ENCODE data around the gene SUPT4H1.

SUPT4H1 gene

DNA sequence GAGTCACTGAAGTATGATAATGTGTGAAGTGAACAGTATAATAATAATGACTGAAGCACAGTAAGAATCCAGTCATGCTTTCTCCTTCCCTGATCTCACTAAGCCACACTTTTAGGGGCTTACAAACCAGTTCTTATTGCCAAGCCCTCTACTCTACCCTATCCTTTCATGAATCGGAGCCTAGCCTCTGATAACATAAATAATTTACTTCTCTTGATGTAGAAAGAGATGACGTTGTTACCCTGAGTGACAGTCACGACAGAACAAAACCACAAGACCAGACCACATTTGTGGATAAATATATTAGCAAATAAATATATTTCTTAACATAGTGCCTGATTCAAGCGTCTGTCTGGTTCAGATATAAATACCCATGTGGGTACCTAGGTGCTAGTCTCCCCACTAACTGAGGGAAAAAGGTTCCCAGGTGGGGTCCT, 1.4 kb upstream of the SUPT4H1 start:
- H3K9ac ChIP-seq (ENCODE audit: insufficient read length, low read depth): peak overlapping the region; percentile 97

DNA sequence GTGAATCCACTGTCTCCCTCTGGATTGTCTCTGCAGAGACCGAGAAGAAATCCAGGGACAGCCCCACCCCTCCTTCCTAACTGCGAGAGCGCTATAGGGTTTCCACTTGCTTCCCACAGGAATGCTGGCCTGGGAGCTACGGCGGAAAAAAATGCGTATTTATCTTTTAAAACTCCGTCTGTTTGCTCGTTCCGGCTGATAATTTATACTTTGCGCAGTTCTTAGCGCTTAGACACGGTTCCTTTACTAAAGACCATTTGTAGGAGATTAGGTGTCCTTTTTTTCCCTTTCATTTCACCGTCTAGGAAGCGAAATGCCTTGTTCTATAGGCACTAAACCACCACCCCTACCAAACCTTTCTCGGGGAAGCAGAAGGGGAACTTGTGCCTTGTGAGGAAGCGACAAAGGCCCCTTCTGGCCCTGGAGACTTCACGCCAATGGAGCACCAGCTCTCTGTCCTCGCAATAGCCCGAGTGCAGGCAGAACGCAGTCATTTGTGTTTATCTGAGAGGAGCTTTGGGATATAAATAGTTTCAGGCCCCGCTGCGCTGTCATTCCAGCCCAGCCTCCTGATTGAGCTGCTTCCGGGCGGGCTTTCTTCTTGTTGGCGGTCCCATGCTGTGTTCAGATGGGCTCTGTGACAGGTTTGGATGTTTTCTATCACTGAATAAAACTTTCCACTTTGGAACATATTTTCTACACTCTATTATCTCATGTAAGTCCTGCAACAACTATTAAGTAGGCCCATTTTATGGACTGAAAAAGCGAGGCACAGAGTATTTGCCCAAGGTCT, 791 bp upstream of the SUPT4H1 start:
- no peaks in the 10 kb centered on the region for H3K4me1 ChIP-seq (ENCODE audit: insufficient read depth, insufficient read length)
- H3K4me3 ChIP-seq (ENCODE audit: insufficient read length, low read depth): peak overlapping the region; percentile 99
- no peak for DNase-seq (ENCODE audit: low read depth, low spot score)

More for the DNA sequence above, 1.4 kb upstream of the SUPT4H1 start:
- no peak for DNase-seq (ENCODE audit: low read depth, low spot score)
- TF ChIP-seq SUZ12 (IDR thresholded peaks at IDR 0.05; ENCODE audit: extremely low read depth, insufficient read depth, insufficient read length) (no peak), ZNF274 (IDR thresholded peaks at IDR 0.05; ENCODE audit: low read depth, low read length) (no peak), YY1 (IDR thresholded peaks at IDR 0.05; ENCODE audit: insufficient read depth, insufficient read length) (no peak)
- peaks cover 66% of the 10 kb centered on the region for H3K36me3 ChIP-seq (ENCODE audit: insufficient read depth, insufficient read length, low read length)
- H3K27me3 ChIP-seq (ENCODE audit: insufficient read depth, insufficient read length): no peaks in the 10 kb centered on the region
- H3K4me3 ChIP-seq (ENCODE audit: insufficient read length, low read depth): no peak overlapping the region
- no peaks in the 10 kb centered on the region for H3K9me3 ChIP-seq (ENCODE audit: insufficient read depth, low read length)
- no peaks in the 10 kb centered on the region for H3K4me1 ChIP-seq (ENCODE audit: insufficient read depth, insufficient read length)

DNA sequence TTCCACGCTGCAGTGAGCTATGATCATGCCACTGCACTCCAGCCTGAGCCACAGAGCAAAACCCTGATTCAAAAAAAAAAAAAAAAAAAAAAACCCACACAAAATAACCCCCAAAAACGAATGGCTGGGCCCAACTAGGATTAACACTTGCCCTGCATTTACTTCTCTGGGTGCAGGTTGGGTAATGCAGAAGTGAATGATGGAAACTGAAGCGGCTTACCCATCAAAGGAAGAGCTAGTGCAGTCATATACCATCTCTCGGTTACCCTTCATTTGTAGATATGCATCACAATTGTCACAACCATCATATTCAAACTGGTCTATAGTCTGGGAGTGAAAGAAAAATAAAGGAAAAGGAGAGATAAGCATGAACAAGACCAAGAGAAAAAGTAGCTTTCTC, 819 bp downstream of the SUPT4H1 start:
- TF ChIP-seq SUZ12 (IDR thresholded peaks at IDR 0.05; ENCODE audit: extremely low read depth, insufficient read depth, insufficient read length) (no peak), YY1 (IDR thresholded peaks at IDR 0.05; ENCODE audit: insufficient read depth, insufficient read length) (no peak), ZNF274 (IDR thresholded peaks at IDR 0.05; ENCODE audit: low read depth, low read length) (no peak)
- DNase-seq (ENCODE audit: low read depth, low spot score): no peak
- H3K36me3 ChIP-seq (ENCODE audit: insufficient read depth, insufficient read length, low read length): peaks cover 67% of the 10 kb centered on the region

More for the DNA sequence above, 791 bp upstream of the SUPT4H1 start:
- peaks cover 66% of the 10 kb centered on the region for H3K36me3 ChIP-seq (ENCODE audit: insufficient read depth, insufficient read length, low read length)
- no peak for TF ChIP-seq SUZ12 (IDR thresholded peaks at IDR 0.05; ENCODE audit: extremely low read depth, insufficient read depth, insufficient read length)
- no peak for TF ChIP-seq YY1 (IDR thresholded peaks at IDR 0.05; ENCODE audit: insufficient read depth, insufficient read length)
- no peak for TF ChIP-seq ZNF274 (IDR thresholded peaks at IDR 0.05; ENCODE audit: low read depth, low read length)
- H3K9me3 ChIP-seq (ENCODE audit: insufficient read depth, low read length): no peaks in the 10 kb centered on the region
- no peaks in the 10 kb centered on the region for H3K27me3 ChIP-seq (ENCODE audit: insufficient read depth, insufficient read length)
- H3K9ac ChIP-seq (ENCODE audit: insufficient read length, low read depth): peak overlapping the region; percentile 97

DNA sequence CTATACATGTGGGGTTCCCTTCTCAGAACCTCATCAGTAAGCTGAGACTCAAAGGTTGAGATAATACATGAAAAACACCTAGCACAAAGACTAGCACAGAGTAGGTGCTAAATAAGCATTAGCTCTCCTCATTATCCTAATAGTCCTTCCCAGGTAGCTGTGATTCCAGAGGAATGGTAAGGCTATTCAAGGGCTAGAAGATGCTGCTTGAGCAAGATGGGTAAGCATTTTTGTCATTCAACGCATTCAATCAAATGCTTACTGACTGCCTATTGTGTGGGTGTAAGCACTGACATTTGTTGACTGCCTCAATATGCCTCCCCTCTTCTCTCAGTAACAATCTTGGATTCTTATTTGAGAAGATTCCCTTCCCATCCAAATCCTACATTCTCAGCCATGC, 4.0 kb downstream of the SUPT4H1 start:
- Histone ChIP-seq H3K9ac (ENCODE audit: insufficient read length, low read depth) (no peak overlapping the region), H3K9me3 (ENCODE audit: insufficient read depth, low read length) (no peaks in the 10 kb centered on the region), H3K4me1 (ENCODE audit: insufficient read depth, insufficient read length) (no peaks in the 10 kb centered on the region), H3K4me3 (ENCODE audit: insufficient read length, low read depth) (no peak overlapping the region), H3K27me3 (ENCODE audit: insufficient read depth, insufficient read length) (no peaks in the 10 kb centered on the region), H3K36me3 (ENCODE audit: insufficient read depth, insufficient read length, low read length) (peaks cover 74% of the 10 kb centered on the region)
- no peak for DNase-seq (ENCODE audit: low read depth, low spot score)
- TF ChIP-seq YY1 (IDR thresholded peaks at IDR 0.05; ENCODE audit: insufficient read depth, insufficient read length) (no peak), SUZ12 (IDR thresholded peaks at IDR 0.05; ENCODE audit: extremely low read depth, insufficient read depth, insufficient read length) (no peak), ZNF274 (IDR thresholded peaks at IDR 0.05; ENCODE audit: low read depth, low read length) (no peak)

More for the DNA sequence above, 819 bp downstream of the SUPT4H1 start:
- peak overlapping the region; percentile 99 for H3K4me3 ChIP-seq (ENCODE audit: insufficient read length, low read depth)
- H3K9me3 ChIP-seq (ENCODE audit: insufficient read depth, low read length): no peaks in the 10 kb centered on the region
- no peaks in the 10 kb centered on the region for H3K27me3 ChIP-seq (ENCODE audit: insufficient read depth, insufficient read length)
- H3K9ac ChIP-seq (ENCODE audit: insufficient read length, low read depth): peak overlapping the region; percentile 97
- H3K4me1 ChIP-seq (ENCODE audit: insufficient read depth, insufficient read length): no peaks in the 10 kb centered on the region

DNA sequence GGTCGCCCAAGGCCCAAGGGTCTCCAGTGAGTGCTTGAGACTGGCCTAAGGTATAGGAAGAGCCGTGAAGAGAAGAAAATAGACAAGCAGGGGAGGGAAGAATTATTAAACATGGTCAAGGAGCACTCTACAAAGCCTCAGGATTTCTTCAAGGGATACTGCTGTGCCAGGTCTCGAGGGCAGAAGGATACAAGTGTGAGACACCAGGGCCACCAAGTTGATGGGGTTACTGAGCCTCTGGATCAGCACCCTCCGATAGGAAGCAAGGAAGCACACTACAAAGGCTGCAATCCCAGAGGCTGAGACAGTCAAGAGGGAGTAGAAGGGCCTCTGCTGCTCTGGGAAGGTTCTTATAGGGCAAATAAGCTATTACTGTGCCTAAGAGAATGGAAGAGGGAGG, 6.5 kb downstream of the SUPT4H1 start:
- no peaks in the 10 kb centered on the region for H3K4me1 ChIP-seq (ENCODE audit: insufficient read depth, insufficient read length)
- TF ChIP-seq ZNF274 (IDR thresholded peaks at IDR 0.05; ENCODE audit: low read depth, low read length) (no peak), YY1 (IDR thresholded peaks at IDR 0.05; ENCODE audit: insufficient read depth, insufficient read length) (no peak), SUZ12 (IDR thresholded peaks at IDR 0.05; ENCODE audit: extremely low read depth, insufficient read depth, insufficient read length) (no peak)

DNA sequence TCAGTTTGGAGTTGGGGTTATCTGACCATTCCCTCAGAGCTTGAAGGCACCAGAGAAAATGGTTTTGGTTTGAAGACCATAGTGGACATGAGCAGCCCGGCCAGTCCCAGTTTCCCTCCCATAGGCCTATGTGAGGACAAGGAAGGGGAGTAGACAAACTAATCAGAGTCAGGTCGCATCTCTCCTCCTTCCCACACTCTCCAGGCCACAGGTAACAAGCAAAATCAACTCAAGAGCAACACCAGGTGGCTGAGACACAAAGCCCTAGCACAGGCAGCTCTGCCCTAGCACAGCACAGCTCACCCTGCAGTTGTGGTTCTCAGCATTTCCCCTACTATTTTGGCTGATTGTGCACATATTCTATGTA, 7.2 kb downstream of the SUPT4H1 start:
- Histone ChIP-seq H3K9me3 (ENCODE audit: insufficient read depth, low read length) (no peaks in the 10 kb centered on the region), H3K9ac (ENCODE audit: insufficient read length, low read depth) (no peak overlapping the region), H3K4me1 (ENCODE audit: insufficient read depth, insufficient read length) (no peaks in the 10 kb centered on the region), H3K4me3 (ENCODE audit: insufficient read length, low read depth) (no peak overlapping the region), H3K27me3 (ENCODE audit: insufficient read depth, insufficient read length) (no peaks in the 10 kb centered on the region), H3K36me3 (ENCODE audit: insufficient read depth, insufficient read length, low read length) (peaks cover 74% of the 10 kb centered on the region)
- no peak for DNase-seq (ENCODE audit: low read depth, low spot score)
- TF ChIP-seq SUZ12 (IDR thresholded peaks at IDR 0.05; ENCODE audit: extremely low read depth, insufficient read depth, insufficient read length): no peak
- TF ChIP-seq ZNF274 (IDR thresholded peaks at IDR 0.05; ENCODE audit: low read depth, low read length): no peak
- TF ChIP-seq YY1 (IDR thresholded peaks at IDR 0.05; ENCODE audit: insufficient read depth, insufficient read length): no peak

More for the DNA sequence above, 6.5 kb downstream of the SUPT4H1 start:
- Histone ChIP-seq H3K9ac (ENCODE audit: insufficient read length, low read depth) (no peak overlapping the region), H3K27me3 (ENCODE audit: insufficient read depth, insufficient read length) (no peaks in the 10 kb centered on the region), H3K36me3 (ENCODE audit: insufficient read depth, insufficient read length, low read length) (peaks cover 75% of the 10 kb centered on the region), H3K9me3 (ENCODE audit: insufficient read depth, low read length) (no peaks in the 10 kb centered on the region), H3K4me3 (ENCODE audit: insufficient read length, low read depth) (no peak overlapping the region)
- DNase-seq (ENCODE audit: low read depth, low spot score): no peak

DNA sequence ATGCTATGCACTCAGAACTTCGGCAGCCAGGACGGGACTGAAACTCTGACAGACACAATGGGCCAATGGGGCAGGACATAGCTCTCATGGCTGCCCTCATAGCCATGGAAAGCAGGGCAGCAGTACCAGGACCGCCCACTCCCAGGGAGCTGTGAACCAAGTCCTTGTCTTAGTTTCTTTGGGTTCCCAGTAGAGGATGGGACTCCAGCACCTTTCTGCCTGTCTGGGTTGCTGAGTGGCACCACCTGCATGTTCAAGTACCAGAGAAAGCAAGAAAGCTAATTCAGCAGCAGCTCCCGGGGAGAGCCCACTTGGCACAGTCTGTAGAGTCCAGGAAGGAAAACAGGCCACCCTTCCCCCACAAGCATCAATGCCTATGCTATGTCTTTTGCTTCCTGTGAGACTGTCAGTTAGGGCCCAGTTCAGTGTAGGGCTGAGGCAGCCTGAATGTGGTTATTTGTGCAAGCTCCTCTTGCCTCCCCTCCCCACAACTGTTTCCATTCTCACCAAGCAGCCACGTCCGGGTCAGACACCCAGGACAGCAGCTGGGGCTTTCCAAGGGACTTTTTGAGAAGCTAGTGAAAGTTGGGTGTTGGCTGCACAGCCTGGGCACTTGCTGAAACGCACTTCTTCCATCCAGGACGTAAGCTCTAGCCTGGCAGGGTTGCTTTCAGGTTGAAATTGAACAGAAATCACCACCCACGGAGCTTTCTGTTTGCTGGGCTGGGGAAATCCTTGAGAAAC, 7.8 kb downstream of the SUPT4H1 start:
- H3K4me1 ChIP-seq (ENCODE audit: insufficient read depth, insufficient read length): peaks cover 3% of the 10 kb centered on the region
- no peak overlapping the region for H3K9ac ChIP-seq (ENCODE audit: insufficient read length, low read depth)
- no peak for DNase-seq (ENCODE audit: low read depth, low spot score)
- H3K27me3 ChIP-seq (ENCODE audit: insufficient read depth, insufficient read length): no peaks in the 10 kb centered on the region
- no peak for TF ChIP-seq ZNF274 (IDR thresholded peaks at IDR 0.05; ENCODE audit: low read depth, low read length)
- TF ChIP-seq SUZ12 (IDR thresholded peaks at IDR 0.05; ENCODE audit: extremely low read depth, insufficient read depth, insufficient read length): no peak
- TF ChIP-seq YY1 (IDR thresholded peaks at IDR 0.05; ENCODE audit: insufficient read depth, insufficient read length): no peak
- H3K9me3 ChIP-seq (ENCODE audit: insufficient read depth, low read length): no peaks in the 10 kb centered on the region
- peaks cover 68% of the 10 kb centered on the region for H3K36me3 ChIP-seq (ENCODE audit: insufficient read depth, insufficient read length, low read length)
- no peak overlapping the region for H3K4me3 ChIP-seq (ENCODE audit: insufficient read length, low read depth)
